Bronchial epithelial cell (primary cell): ENCODE results near the gene ABCA4. TPM values are rescaled to one million over a fixed set of nuclear protein-coding genes. Genes with fewer than 3 reads are reported as not detected.

Experiments used
- DNase-seq: peaks from one replicate; pipeline ENCODE4 v3.0.0-alpha.2; 2010; ENCODE audit warnings: low read depth
- FAIRE-seq: peaks from 2 replicates; lab custom pipeline; 2011; peaks lifted over from hg19 to GRCh38; lab: Jason Lieb, UNC
- H3K27me3 ChIP-seq: 2 replicates; pipeline ENCODE4 v1.5.1; 2011; ENCODE audit warnings: low read length; ENCODE audit not compliant: control insufficient read depth, insufficient read depth
- H3K36me3 ChIP-seq: 2 replicates; pipeline ENCODE4 v1.5.1; 2011; ENCODE audit warnings: low read length; ENCODE audit not compliant: control insufficient read depth, insufficient read depth
- H3K4me3 ChIP-seq: 2 replicates; pipeline ENCODE4 v1.5.1; 2011; ENCODE audit warnings: mild to moderate bottlenecking, low read depth, low read length, control low read depth
- total RNA-seq: library from RNA; depleted of rRNA; stranded (reverse); fragments of >200 nt; gene quantifications from 2 replicates; pipeline ENCODE4 v1.2.1, GENCODE V29; 2014
- TF ChIP-seq, protein P1 (sequence below): IDR thresholded peaks from 2 replicates; pipeline ENCODE4 v1.5.1; 2011; ENCODE audit warnings: mild to moderate bottlenecking, moderate library complexity, low read length, control low read depth, inconsistent platforms; ENCODE audit not compliant: insufficient read depth, severe bottlenecking

ABCA4 gene
- total RNA-seq, 1 donor from 2014 or later: under 0.01 TPM

DNA sequence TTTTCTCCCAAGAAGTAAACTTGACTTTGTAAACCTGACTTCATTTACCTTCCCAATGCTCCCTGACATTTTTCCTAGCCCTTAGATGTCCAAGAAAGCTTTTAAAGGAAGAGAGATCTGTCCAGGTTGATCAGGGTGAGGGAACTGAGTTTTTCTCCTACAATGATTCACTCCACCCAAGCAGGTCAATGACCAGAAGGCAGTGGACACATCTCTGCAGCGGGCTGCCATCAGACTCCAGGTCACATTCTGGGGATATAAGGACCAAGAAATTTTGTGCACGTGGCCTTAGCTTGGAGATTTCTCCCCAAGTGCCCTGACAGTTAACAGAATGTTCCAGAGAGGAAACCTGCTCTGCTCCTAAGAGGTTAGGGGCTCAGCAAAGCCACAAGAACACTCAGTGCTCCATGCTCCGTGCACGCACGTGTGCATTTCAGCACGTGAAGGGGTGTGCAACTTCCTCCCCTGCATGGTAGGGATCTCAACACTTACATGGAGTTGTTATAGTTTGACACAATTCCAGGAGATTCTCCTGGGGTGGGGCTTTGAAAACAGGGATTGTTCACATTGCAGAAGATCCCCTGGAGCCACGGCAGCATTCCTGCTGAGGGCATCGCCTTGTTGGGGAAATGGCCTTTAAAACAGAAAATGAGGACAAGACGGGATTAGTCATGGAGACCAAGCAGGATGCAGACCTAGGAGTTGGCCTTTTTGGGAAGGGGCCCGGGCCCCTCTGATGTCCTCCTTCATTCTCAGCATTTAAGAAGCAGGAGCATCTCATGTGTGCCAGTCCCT is 9.8 kb downstream of the ABCA4 start:
- Histone ChIP-seq H3K36me3 (no peaks in the 10 kb centered on the region), H3K27me3 (no peaks in the 10 kb centered on the region), H3K4me3 (no peak overlapping the region)
- DNase-seq (no peak), FAIRE-seq (no peak)
- TF ChIP-seq, protein P1, sequence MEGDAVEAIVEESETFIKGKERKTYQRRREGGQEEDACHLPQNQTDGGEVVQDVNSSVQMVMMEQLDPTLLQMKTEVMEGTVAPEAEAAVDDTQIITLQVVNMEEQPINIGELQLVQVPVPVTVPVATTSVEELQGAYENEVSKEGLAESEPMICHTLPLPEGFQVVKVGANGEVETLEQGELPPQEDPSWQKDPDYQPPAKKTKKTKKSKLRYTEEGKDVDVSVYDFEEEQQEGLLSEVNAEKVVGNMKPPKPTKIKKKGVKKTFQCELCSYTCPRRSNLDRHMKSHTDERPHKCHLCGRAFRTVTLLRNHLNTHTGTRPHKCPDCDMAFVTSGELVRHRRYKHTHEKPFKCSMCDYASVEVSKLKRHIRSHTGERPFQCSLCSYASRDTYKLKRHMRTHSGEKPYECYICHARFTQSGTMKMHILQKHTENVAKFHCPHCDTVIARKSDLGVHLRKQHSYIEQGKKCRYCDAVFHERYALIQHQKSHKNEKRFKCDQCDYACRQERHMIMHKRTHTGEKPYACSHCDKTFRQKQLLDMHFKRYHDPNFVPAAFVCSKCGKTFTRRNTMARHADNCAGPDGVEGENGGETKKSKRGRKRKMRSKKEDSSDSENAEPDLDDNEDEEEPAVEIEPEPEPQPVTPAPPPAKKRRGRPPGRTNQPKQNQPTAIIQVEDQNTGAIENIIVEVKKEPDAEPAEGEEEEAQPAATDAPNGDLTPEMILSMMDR: no peak

DNA sequence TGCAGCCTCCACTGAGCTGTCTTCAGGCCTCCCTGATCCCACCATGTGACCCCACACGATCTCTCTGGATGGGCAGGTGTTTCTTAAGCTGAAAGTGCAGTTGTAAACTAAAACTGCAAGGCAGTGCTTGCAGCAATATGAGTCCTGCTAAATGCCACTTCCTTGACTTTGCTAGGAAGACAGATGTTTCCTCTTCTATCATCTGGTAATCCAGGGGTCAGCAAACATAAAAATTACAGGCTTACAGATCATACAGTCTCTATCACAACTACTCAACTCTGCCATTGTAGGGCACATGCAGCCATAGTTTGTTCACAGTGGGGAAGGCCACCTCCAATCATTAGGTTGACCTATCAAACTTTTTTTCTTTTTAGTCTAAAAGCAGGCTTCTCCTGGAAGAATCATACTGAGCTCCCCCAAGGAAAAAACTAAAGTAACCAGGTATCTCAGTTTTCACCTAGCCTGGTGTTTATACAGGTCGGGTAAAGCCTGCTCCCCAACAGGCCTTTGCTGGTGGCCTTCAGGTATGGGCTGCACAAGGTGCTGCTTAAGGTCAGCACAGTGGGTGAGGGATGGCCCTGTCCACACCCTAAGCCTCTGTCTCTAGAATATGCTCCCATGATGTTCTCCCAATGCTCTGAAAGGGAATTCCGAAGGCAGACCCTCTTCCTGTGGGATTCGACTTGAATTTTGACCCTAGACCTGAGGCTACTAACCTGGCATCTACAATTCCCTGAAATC is 10.8 kb downstream of the ABCA4 start:
- no peak for FAIRE-seq
- TF ChIP-seq, protein P1: no peak
- no peaks in the 10 kb centered on the region for H3K27me3 ChIP-seq

DNA sequence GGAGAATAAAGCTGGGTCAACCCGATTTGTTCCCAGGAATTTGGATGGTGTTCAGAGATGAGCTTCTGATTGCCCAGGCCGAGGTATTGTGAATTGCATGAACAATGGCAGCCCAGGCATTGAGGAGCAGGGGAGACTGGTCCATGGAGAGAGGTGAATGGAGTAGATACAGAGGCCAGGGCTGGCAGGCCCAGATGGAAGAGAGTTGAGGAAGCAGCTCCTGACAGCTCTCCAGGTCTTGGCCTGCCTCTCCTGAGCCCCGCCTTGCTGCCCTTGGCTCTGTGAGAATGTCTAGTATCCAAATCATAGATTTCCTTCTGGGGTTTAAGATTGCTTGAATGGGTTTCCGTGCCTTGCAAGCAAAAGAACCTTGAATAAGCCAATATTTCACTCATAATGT is 11.5 kb downstream of the ABCA4 start:
- peak; percentile 88 for FAIRE-seq

More for the DNA sequence above, 10.8 kb downstream of the ABCA4 start:
- no peak for DNase-seq
- H3K36me3 ChIP-seq: no peaks in the 10 kb centered on the region
- H3K4me3 ChIP-seq: no peak overlapping the region

DNA sequence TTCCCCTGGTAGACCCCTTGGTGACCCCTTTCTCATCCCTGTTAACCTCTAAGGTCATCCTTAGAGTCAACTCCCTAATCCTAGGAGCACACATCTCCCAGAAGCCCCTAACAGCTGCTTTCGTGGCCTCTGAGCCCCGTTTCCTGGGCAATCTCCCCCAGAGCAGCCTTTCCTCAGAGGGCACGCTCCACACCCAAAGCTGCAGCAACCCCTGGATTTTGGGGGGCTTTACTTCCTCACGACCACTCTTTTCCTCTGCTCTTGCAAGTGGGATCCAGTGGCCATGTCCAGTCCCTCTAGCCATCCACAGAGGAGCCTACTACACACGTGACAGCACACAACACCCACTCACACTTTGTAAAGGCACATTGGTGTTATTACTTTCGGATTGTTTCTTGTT is 13.8 kb downstream of the ABCA4 start:
- no peak for DNase-seq
- Histone ChIP-seq H3K36me3 (no peaks in the 10 kb centered on the region), H3K27me3 (no peaks in the 10 kb centered on the region), H3K4me3 (no peak overlapping the region)
- TF ChIP-seq, protein P1: no peak
- peak; percentile 89 for FAIRE-seq

More for the DNA sequence above, 11.5 kb downstream of the ABCA4 start:
- Histone ChIP-seq H3K4me3 (no peak overlapping the region), H3K36me3 (no peaks in the 10 kb centered on the region), H3K27me3 (no peaks in the 10 kb centered on the region)
- DNase-seq: no peak
- TF ChIP-seq, protein P1: no peak

DNA sequence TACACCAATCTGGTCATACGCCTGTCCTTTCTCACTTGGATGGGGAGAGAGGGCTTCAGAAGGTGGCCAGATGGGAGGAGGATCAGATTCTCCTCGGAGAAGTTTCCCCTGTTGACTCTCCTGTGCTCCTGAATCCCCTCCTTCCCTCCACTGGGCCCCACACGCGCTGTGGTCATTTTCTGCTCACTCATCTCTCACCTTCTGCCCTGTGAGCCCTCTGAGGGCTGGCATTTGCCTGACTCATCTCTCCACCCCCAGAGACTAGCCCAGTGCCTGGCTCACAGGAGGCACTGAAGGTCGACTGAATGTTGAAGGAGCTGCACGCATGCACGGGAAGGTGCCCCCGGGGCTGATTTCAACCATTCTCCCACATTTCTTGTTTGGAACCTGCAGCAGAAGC is 14.2 kb downstream of the ABCA4 start:
- DNase-seq (no peak), FAIRE-seq (no peak)
- Histone ChIP-seq H3K27me3 (no peaks in the 10 kb centered on the region), H3K4me3 (no peak overlapping the region), H3K36me3 (no peaks in the 10 kb centered on the region)
- TF ChIP-seq, protein P1: no peak
